ENCODE results near the gene SLC10A6. TPM values are rescaled to one million over a fixed set of nuclear protein-coding genes. Genes with fewer than 3 reads are reported as not detected.

SLC10A6 gene
- total and polyA plus RNA-seq, 10 of the 15 experiments (the other 5 are each of a cell fraction or from before 2014, with no cell fraction given) = 0.05 TPM; not detected in 9

- H3K4me1 ChIP-seq (ENCODE audit: control insufficient read depth, insufficient read depth, low read length) = no peaks in the 10 kb centered on the region
- FAIRE-seq (no peak), ATAC-seq (no peak)
Measured at GRCh38 chr4:86848136-86848535, 1.0 kb downstream of the SLC10A6 start.

More at GRCh38 chr4:86848136-86848535, 1.0 kb downstream of the SLC10A6 start:
- Histone ChIP-seq H3K4me2 (ENCODE audit: control insufficient read depth, insufficient read depth) (no peak overlapping the region), H3K36me3 (ENCODE audit: control insufficient read depth in 2 of 2, insufficient read depth in 2 of 2, low read length in 1 of 2) (no peaks in the 10 kb centered on the region), H3K9ac (ENCODE audit: control insufficient read depth, insufficient read depth, low read length) (no peak overlapping the region), H3K4me3 (no peak overlapping the region), H4K20me1 (ENCODE audit: control insufficient read depth, insufficient read depth) (no peaks in the 10 kb centered on the region), H3K27me3 (replicated peaks in 1 of 2; ENCODE audit: control insufficient read depth in 2 of 2, insufficient read depth in 2 of 2, low read length in 1 of 2) (no peaks in the 10 kb centered on the region), H3K9me3 (replicated peaks; ENCODE audit: control insufficient read depth, insufficient read depth, low read length) (no peaks in the 10 kb centered on the region), H2AFZ (ENCODE audit: control insufficient read depth, low read depth, low read length) (no peak overlapping the region), H3K27ac (ENCODE audit: control insufficient read depth, insufficient read depth) (no peak overlapping the region), H3K79me2 (ENCODE audit: control insufficient read depth, insufficient read depth, low read length) (no peaks in the 10 kb centered on the region)
- in situ Hi-C loops (cut with MboI) (no loop called here), intact Hi-C loops (cut with micrococcal nuclease; ENCODE audit: unreplicated experiment) (no loop called here)
- BruUV-seq (replicated peaks) = no TSS peak
- 24% methylated on average over 7 of the region's 7 CpGs for WGBS (ENCODE audit: insufficient coverage, insufficient replicate concordance, low lambda C conversion rate, missing lambda C conversion rate)
- SMC1A ChIA-PET (ENCODE audit: uncharacterized antibody, unreplicated experiment) = interaction anchor here (1.2 to 1.5 kb wide), 3 partner anchors 11 to 352 kb away, joined by 3 to 6 read pairs (median 4); no protein-coding TSS in a partner anchor
- RAD21 ChIA-PET (ENCODE audit: unreplicated experiment) = interaction anchor here (1.8 kb wide), 1 partner anchor 75 kb away, joined by 5 read pairs; no protein-coding TSS in a partner anchor
- CTCF ChIA-PET = interaction anchor here (0.7 to 1.7 kb wide), 4 partner anchors 85 to 349 kb away, joined by 3 to 6 read pairs (median 3); no protein-coding TSS in a partner anchor
- DNase-seq (ENCODE audit: low read depth, low spot score) = no peak
- TF ChIP-seq HCFC1 (IDR thresholded peaks at IDR 0.05; ENCODE audit: low read length) = no peak
- TF ChIP-seq HDAC6 (IDR thresholded peaks at IDR 0.05; ENCODE audit: unreplicated experiment) = no peak
- TF ChIP-seq WRNIP1 (IDR thresholded peaks at IDR 0.05; ENCODE audit: borderline replicate concordance, low read depth, low read length) = no peak
- no peak for TF ChIP-seq ZBTB40 (IDR thresholded peaks at IDR 0.05; ENCODE audit: borderline replicate concordance)
- no peak for TF ChIP-seq CBX5 (IDR thresholded peaks at IDR 0.05; ENCODE audit: low read depth)
- TF ChIP-seq MEF2B (IDR thresholded peaks at IDR 0.05; ENCODE audit: partially characterized antibody, poor library complexity, severe bottlenecking) = no peak
- TF ChIP-seq CHD4 (IDR thresholded peaks at IDR 0.05) = no peak
- no peak for TF ChIP-seq ATF2 (IDR thresholded peaks at IDR 0.05; ENCODE audit: low read length)
- POLR2A ChIA-PET = no interaction called here
